Stimulated activated naive CD8-positive, alpha-beta T cell treated with anti-CD3 and anti-CD28 coated beads, Interleukin-15, amount 100 ng/mL, for 72 hours (primary cell): Measurements from ENCODE around the gene PTPRJ.
A peak's percentile ranks its signal among the peaks of the same experiment; 100 is the strongest.

Experiments
- ATAC-seq: fragments of 150-1000 bp; cut with Tn5 transposase; 2 replicates; pipeline ENCODE4 v1.10.0; 2021; ENCODE audit warnings: mild to moderate bottlenecking, moderate library complexity
- DNase-seq, 2 donors: peaks; one replicate each; pipeline ENCODE4 v3.0.0; 2021 to 2022
- H3K27ac Mint-ChIP-seq, 2 donors: one replicate each; pipeline ENCODE4 v1.8.0; 2022; ENCODE audit warnings: mild to moderate bottlenecking in 2 of 2, mixed read lengths in 2 of 2, moderate library complexity in 2 of 2
- H3K27me3 Mint-ChIP-seq: one replicate; pipeline ENCODE4 v1.8.0; 2022; ENCODE audit warnings: mixed read lengths
- H3K4me1 Mint-ChIP-seq: one replicate; pipeline ENCODE4 v1.8.0; 2022; ENCODE audit warnings: mild to moderate bottlenecking, mixed read lengths
- H3K4me3 Mint-ChIP-seq, 2 donors: one replicate each; pipeline ENCODE4 v1.8.0; 2022; ENCODE audit warnings: mild to moderate bottlenecking in 2 of 2, mixed read lengths in 2 of 2, moderate library complexity in 1 of 2
- H3K9me3 Mint-ChIP-seq, 2 donors: one replicate each; pipeline ENCODE4 v1.8.0; 2022; ENCODE audit warnings: mixed read lengths in 2 of 2

PTPRJ gene

GRCh38 chr11:48000432-48000831 lies 20.1 kb downstream of the PTPRJ start:
- H3K27ac Mint-ChIP-seq, result peak overlapping the region; percentile 87 to 98
- H3K9me3 Mint-ChIP-seq, result no peaks in the 10 kb centered on the region
- DNase-seq (no peak), ATAC-seq (no peak)
- H3K4me1 Mint-ChIP-seq, result peaks cover 81% of the 10 kb centered on the region
- H3K4me3 Mint-ChIP-seq, result peak overlapping the region in 1 of 2 donors; percentile 1
- H3K27me3 Mint-ChIP-seq, result no peaks in the 10 kb centered on the region

DNA sequence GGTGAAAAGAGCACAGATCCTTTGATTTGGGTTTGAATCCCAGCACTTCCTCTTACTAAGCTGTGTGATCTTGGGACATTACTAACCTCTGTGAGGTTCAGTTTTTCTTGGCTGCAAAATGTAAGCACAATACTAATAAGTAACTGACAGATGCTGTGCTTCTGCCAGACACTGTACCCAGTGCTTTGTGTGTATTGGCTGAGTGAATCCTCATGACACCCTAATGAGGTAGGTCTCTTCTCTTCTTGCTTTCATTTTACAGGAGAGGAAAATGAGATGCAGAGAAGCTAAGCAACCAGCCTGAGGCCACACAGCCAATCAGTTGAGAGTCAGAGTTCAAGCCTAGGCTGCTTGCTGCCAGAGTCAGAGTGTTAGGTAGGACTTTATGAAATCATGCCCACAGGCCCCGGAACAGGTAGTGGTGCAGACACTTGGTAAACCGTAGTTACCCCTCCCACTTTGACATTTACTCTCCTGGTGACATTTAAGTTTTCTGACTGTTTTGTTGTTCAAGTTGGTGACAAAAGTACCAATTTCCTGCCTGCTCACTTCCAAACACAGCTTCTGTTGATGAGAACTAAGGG lies 21.2 kb downstream of the PTPRJ start:
- peak; percentile 81 to 91 for DNase-seq

GRCh38 chr11:48002561-48002960 lies 22.2 kb downstream of the PTPRJ start:
- H3K27ac Mint-ChIP-seq, result peak overlapping the region; percentile 96 to 98
- ATAC-seq (no peak), DNase-seq (peak in 1 of 2 donors; percentile 15)
- H3K9me3 Mint-ChIP-seq, result no peaks in the 10 kb centered on the region
- H3K27me3 Mint-ChIP-seq, result no peaks in the 10 kb centered on the region
- H3K4me3 Mint-ChIP-seq, result peak overlapping the region; percentile 74 to 80
- peaks cover 90% of the 10 kb centered on the region for H3K4me1 Mint-ChIP-seq

More for the DNA sequence above, 21.2 kb downstream of the PTPRJ start:
- Mint-ChIP-seq H3K4me3 (peak overlapping the region; percentile 74 to 80), H3K9me3 (no peaks in the 10 kb centered on the region), H3K27me3 (no peaks in the 10 kb centered on the region), H3K27ac (peak overlapping the region; percentile 96 to 98), H3K4me1 (peaks cover 90% of the 10 kb centered on the region)
- peak; percentile 94 for ATAC-seq

DNA sequence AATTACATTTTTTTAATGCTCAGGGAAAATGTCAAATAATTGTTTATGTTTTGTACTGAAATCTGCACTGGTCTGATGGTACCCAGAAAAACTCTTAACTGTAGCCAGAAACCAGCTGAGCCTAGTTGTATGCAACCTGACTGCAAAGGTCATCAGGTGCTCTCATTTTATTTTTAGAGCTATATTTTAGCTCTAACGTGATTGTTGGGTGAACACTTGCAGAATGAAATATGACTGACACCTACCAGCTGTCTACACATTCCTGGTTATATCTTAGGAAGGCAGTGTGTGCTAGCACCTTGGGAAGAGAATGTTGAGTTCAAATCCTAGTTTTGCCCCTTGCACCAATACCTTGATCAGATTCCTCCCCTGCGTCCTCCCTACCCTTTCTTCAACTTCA lies 23.6 kb downstream of the PTPRJ start:
- Mint-ChIP-seq H3K27ac (peak overlapping the region; percentile 81 to 99), H3K4me3 (peak overlapping the region; percentile 67 to 80), H3K9me3 (no peaks in the 10 kb centered on the region), H3K27me3 (no peaks in the 10 kb centered on the region), H3K4me1 (peaks cover 90% of the 10 kb centered on the region)
- DNase-seq (no peak), ATAC-seq (no peak)

DNA sequence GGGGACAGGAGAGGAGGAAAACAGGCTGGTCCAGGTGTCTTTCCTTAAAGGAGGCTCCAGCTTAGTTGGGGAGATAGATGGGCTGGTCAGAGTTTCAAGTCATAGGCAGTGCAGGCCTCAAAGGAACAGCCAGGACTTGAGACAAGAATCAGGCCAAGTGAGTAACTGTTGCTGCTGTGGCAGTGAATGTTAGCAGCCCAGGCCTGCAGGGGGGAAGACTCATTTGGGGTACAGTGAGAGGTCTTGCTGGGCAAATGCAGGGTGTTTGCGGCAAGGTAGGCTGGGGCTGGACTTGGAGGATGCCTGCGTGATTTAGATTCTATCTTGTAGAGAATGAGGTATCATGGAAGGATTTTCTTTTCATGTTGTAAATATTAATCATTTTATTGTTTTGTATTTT lies 24.1 kb downstream of the PTPRJ start:
- peaks cover 90% of the 10 kb centered on the region for H3K4me1 Mint-ChIP-seq
- no peaks in the 10 kb centered on the region for H3K9me3 Mint-ChIP-seq
- H3K4me3 Mint-ChIP-seq, result peak overlapping the region; percentile 67 to 80
- H3K27ac Mint-ChIP-seq, result peak overlapping the region; percentile 97 to 99
- H3K27me3 Mint-ChIP-seq, result no peaks in the 10 kb centered on the region
- DNase-seq, result no peak
- no peak for ATAC-seq

- no peak for ATAC-seq
- Mint-ChIP-seq H3K4me3 (peak overlapping the region; percentile 78 to 79), H3K9me3 (no peaks in the 10 kb centered on the region), H3K27me3 (no peaks in the 10 kb centered on the region), H3K27ac (peak overlapping the region; percentile 97 to 99), H3K4me1 (peaks cover 89% of the 10 kb centered on the region)
- peak in 1 of 2 donors; percentile 57 for DNase-seq
Observed at GRCh38 chr11:48005136-48005535, 24.8 kb downstream of the PTPRJ start.

DNA sequence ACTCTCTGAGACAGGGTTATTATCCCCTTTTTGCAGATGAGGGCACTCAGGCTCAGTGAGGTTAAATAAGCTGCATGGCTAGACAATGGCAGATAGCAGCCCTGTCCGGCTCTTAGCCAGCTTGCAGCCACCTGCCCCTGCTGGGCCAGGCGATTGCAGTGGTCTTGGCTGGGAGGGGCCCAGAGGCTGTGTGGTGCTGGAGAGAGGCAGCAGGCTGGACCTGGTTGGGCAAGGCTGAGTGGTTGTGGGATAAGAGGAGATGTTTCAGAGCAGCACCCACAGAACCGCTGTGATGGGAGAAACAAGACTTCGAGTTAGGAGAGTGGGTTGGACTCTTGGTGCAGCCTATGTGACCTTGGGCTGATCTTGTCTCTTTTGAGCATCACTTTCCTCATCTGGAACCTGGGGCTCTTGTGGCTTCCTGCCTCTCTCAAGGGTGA lies 25.5 kb downstream of the PTPRJ start:
- H3K27ac Mint-ChIP-seq, result peak overlapping the region; percentile 97 to 99
- H3K9me3 Mint-ChIP-seq, result no peaks in the 10 kb centered on the region
- H3K27me3 Mint-ChIP-seq, result no peaks in the 10 kb centered on the region
- ATAC-seq (no peak), DNase-seq (no peak)
- H3K4me3 Mint-ChIP-seq, result peak overlapping the region; percentile 78 to 79
- H3K4me1 Mint-ChIP-seq, result peaks cover 84% of the 10 kb centered on the region

DNA sequence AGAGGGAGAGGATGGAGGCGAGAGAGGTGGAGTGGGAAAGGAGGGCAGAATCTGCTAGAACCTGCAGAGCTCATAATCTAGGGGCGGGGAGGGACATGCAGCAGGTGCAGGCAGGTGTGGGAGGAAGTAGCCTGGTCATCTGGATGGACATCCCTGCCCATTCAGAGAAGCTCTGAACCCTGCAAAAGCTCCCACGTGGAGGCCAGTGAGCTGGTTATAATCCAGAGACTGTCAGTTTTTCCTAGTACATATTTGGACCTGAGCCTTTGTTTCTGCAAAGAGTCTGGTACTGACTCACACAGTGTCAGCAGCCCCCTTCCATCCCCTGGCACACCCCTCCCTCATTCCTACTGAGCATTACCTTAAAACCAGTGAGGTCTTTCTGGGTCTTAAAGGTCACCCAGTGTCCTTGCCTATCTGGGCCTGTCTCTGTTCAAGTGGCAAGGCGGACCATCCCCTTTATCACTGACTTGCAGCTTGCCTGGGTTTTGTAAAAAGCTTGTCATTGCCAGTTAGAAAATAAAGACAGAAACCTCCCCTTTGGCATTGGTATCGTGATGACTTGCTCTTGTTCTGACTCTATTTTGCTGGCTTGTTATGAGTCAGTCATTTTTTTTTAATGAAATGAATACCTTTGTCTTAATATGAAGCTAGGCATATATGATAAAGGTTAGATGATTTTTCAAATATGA lies 26.1 kb downstream of the PTPRJ start:
- Mint-ChIP-seq H3K27ac (peak overlapping the region; percentile 97 to 99), H3K9me3 (no peaks in the 10 kb centered on the region), H3K27me3 (no peaks in the 10 kb centered on the region), H3K4me3 (peak overlapping the region; percentile 78 to 79), H3K4me1 (peaks cover 84% of the 10 kb centered on the region)
- DNase-seq (peak; percentile 65 to 80), ATAC-seq (peak; percentile 61)

DNA sequence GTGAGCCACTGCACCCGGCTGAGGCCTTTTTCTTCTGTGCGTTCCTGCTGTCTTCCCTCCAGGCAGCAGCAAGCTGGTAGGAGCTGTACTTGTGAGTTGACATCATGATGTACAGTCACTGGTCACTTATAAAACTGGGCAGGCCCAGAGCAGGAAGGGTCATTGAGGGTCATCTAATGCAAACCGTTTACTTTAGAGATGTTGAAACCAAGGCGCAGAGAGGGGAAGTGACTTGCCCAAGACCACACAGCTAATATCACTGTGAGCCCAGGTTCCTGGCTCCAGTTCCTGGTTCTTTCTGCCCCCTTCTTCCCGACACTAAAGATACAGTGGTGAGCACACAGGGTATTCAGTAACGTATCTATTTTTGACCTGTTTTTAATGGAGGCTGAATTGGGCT lies 27.3 kb downstream of the PTPRJ start:
- Mint-ChIP-seq H3K4me1 (peaks cover 88% of the 10 kb centered on the region), H3K9me3 (no peaks in the 10 kb centered on the region), H3K27ac (peak overlapping the region; percentile 74 to 89), H3K4me3 (peak overlapping the region; percentile 30 to 78), H3K27me3 (no peaks in the 10 kb centered on the region)
- DNase-seq (no peak), ATAC-seq (no peak)

GRCh38 chr11:48008951-48009270 lies 28.6 kb downstream of the PTPRJ start:
- ATAC-seq (peak; percentile 72), DNase-seq (peak; percentile 71 to 90)
- Mint-ChIP-seq H3K27me3 (no peaks in the 10 kb centered on the region), H3K9me3 (no peaks in the 10 kb centered on the region), H3K4me3 (peak overlapping the region; percentile 72 to 76), H3K27ac (peak overlapping the region; percentile 96 to 98), H3K4me1 (peaks cover 95% of the 10 kb centered on the region)

DNA sequence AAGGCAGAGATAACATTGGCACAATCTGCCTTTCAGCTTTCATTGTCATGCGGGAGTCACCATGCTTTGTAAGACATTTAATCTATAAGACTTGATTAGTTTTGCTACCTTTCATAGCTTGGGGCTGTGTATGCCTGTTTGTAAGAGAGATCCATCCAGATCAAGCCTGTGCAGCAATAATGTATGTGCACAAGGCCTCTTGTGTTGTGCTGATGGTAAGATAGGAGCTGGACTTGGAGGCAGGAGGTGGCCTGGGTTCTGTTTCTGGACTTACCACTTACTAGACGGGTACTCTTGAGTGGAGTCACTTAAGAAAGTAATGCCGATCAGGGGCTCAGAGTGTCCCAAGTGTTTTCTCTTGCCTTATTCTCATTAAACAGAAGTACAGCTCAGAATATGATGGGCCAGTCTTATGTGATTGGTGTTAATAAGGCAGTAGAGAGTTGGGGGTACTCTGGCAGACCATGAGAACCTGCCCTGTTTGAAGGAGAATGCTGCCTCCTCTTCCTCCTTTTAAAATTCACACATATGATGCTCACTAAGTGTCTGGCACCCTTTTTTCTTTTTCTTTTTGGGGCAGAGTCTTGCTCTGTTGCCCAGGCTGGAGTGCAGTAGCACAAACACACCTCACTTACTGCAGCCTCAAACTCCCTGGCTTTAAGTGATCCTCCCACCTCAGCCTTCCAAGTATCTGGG lies 30.9 kb downstream of the PTPRJ start:
- DNase-seq, result no peak
- H3K27ac Mint-ChIP-seq, result peak overlapping the region; percentile 90 to 95
- no peaks in the 10 kb centered on the region for H3K27me3 Mint-ChIP-seq
- peak; percentile 1 for ATAC-seq
- H3K4me1 Mint-ChIP-seq, result peaks cover 94% of the 10 kb centered on the region
- peak overlapping the region; percentile 54 to 69 for H3K4me3 Mint-ChIP-seq
- H3K9me3 Mint-ChIP-seq, result no peaks in the 10 kb centered on the region

- peak; percentile 81 for ATAC-seq
- H3K9me3 Mint-ChIP-seq, result no peaks in the 10 kb centered on the region
- H3K27me3 Mint-ChIP-seq, result no peaks in the 10 kb centered on the region
- H3K4me3 Mint-ChIP-seq, result peak overlapping the region; percentile 54 to 69
- peak; percentile 57 to 82 for DNase-seq
- peak overlapping the region; percentile 90 to 95 for H3K27ac Mint-ChIP-seq
- H3K4me1 Mint-ChIP-seq, result peaks cover 94% of the 10 kb centered on the region
Observed at GRCh38 chr11:48011798-48012391, 31.5 kb downstream of the PTPRJ start.

- Mint-ChIP-seq H3K27ac (peak overlapping the region; percentile 90 to 95), H3K4me1 (peaks cover 94% of the 10 kb centered on the region), H3K9me3 (no peaks in the 10 kb centered on the region), H3K27me3 (no peaks in the 10 kb centered on the region), H3K4me3 (peak overlapping the region; percentile 55 to 79)
- ATAC-seq, result peak; percentile 51
- DNase-seq, result peak; percentile 26 to 68
Observed at GRCh38 chr11:48013269-48013901, 33.0 kb downstream of the PTPRJ start.

- H3K27ac Mint-ChIP-seq, result no peak overlapping the region
- H3K4me1 Mint-ChIP-seq, result peaks cover 94% of the 10 kb centered on the region
- H3K4me3 Mint-ChIP-seq, result no peak overlapping the region
- no peaks in the 10 kb centered on the region for H3K9me3 Mint-ChIP-seq
- DNase-seq (no peak), ATAC-seq (no peak)
- no peaks in the 10 kb centered on the region for H3K27me3 Mint-ChIP-seq
Observed at GRCh38 chr11:48014917-48015316, 34.6 kb downstream of the PTPRJ start.

DNA sequence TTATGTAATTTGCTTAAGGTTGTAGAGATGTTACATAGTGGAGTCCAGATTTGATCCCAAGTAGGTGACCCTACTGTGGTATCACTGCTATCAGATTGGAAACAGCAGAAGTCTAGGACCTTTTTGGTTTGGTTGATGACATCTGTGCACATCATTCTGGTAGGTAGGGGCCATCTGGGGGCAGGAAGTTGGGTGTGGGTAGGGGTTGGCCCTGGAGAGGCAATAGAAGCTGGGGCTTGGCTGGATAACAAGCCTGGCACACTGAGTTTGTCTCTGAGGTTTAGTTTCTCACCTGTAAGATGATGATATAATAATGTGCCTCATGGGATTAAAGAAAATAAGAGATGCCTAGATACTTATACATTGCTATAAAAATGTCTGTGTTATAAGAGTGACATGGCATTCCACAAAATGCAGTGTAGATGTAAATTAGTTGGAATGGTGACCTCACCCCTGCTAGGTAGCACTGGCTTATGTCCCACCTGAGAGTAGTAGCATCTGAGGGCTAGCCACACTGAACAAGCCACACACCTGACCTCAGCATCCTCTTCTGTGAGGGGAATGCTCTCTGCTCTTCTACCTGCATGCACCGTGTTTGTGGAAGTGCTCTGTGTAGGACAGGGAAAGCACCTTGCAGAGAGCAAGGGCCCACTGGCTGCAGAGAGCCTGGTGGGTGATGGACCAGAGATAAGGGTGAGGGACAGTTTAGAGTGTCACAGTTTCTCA lies 36.9 kb downstream of the PTPRJ start:
- H3K4me3 Mint-ChIP-seq, result peak overlapping the region; percentile 55 to 59
- DNase-seq (peak; percentile 31 to 75), ATAC-seq (peak; percentile 82)
- peaks cover 84% of the 10 kb centered on the region for H3K4me1 Mint-ChIP-seq
- H3K9me3 Mint-ChIP-seq, result no peaks in the 10 kb centered on the region
- no peaks in the 10 kb centered on the region for H3K27me3 Mint-ChIP-seq
- peak overlapping the region; percentile 48 to 75 for H3K27ac Mint-ChIP-seq
